Endothelial cell of umbilical vein (primary cell): Measurements from ENCODE around the gene PPM1N.

Experiments used
- EZH2 ChIP-seq: IDR thresholded peaks from 2 replicates; pipeline ENCODE4 v1.6.1; 2012; ENCODE audit warnings: borderline replicate concordance, low read depth, mild to moderate bottlenecking, moderate library complexity, low read length, inconsistent platforms; ENCODE audit not compliant: severe bottlenecking
- POLR2A ChIP-seq: IDR thresholded peaks from 2 replicates; pipeline ENCODE4 v1.6.1; 2012; ENCODE audit warnings: low read depth, mild to moderate bottlenecking, control low read depth, low read length

GRCh38 chr19:45464852-45465441 lies 33.3 kb upstream of the PPM1N start:
- TF ChIP-seq POLR2A (no peak), EZH2 (no peak)
